A673 (cell line): ENCODE data around the gene ABI3. TPM values are rescaled to one million over a fixed set of nuclear protein-coding genes. Genes with fewer than 3 reads are reported as not detected.

ENCODE experiments used
- BruUV-seq: library from RNA; stranded (reverse); fragments of 400-500 nt; replicated peaks from 2 replicates; lab custom pipeline; 2021; lab: Mats Ljungman, UMichigan
- CTCF ChIA-PET: fragments of 300-600 bp; sonication (Branson Sonifier 250); formaldehyde crosslinking; loops from one replicate; lab custom pipeline; 2022; ENCODE audit warnings: antibody characterized with exemption; lab: Charles Lee
- POLR2A ChIA-PET: fragments of 300-600 bp; sonication (Branson Sonifier 250); formaldehyde crosslinking; loops from one replicate; lab custom pipeline; 2022; ENCODE audit warnings: antibody characterized with exemption; ENCODE audit not compliant: low non-redundant PET; lab: Charles Lee
- DNase-seq: peaks from one replicate; pipeline ENCODE4 v3.0.0-alpha.2; 2015; ENCODE audit warnings: low spot score
- H3K27ac ChIP-seq: fragments of 200-600 bp; sonication (generic); 2 replicates; pipeline ENCODE4 v1.5.1; 2016; ENCODE audit warnings: mixed run types, low read depth, mild to moderate bottlenecking, mixed read lengths, antibody characterized with exemption, low read length; ENCODE audit not compliant: poor library complexity, severe bottlenecking
- H3K27me3 ChIP-seq: fragments of 200-600 bp; sonication (generic); replicated peaks from 2 replicates; pipeline ENCODE4 v1.6.1; 2017; ENCODE audit warnings: mixed run types, low read depth, mild to moderate bottlenecking, mixed read lengths, antibody characterized with exemption, low read length; ENCODE audit not compliant: insufficient read depth, poor library complexity
- H3K36me3 ChIP-seq: fragments of 200-600 bp; sonication (generic); 2 replicates; pipeline ENCODE4 v1.6.1; 2016; ENCODE audit warnings: mixed run types, mild to moderate bottlenecking, mixed read lengths, antibody characterized with exemption, low read length; ENCODE audit not compliant: insufficient read depth, poor library complexity, severe bottlenecking
- H3K4me1 ChIP-seq: fragments of 200-600 bp; sonication (generic); 2 replicates; pipeline ENCODE4 v1.6.1; 2017; ENCODE audit warnings: mixed run types, mild to moderate bottlenecking, mixed read lengths, antibody characterized with exemption, low read length; ENCODE audit not compliant: insufficient read depth, poor library complexity, severe bottlenecking
- H3K4me3 ChIP-seq: fragments of 200-600 bp; sonication (generic); 2 replicates; pipeline ENCODE4 v1.5.1; 2016; ENCODE audit warnings: low read depth, mixed run types, mild to moderate bottlenecking, mixed read lengths, low read length; ENCODE audit not compliant: poor library complexity, severe bottlenecking
- H3K9me3 ChIP-seq: fragments of 200-600 bp; sonication (generic); 2 replicates; pipeline ENCODE4 v1.6.1; 2016; ENCODE audit warnings: mixed run types, low read depth, mild to moderate bottlenecking, mixed read lengths, antibody characterized with exemption, low read length; ENCODE audit not compliant: poor library complexity, severe bottlenecking
- EZH2 ChIP-seq: fragments of 200-600 bp; sonication (generic); IDR thresholded peaks from 2 replicates; pipeline ENCODE4 v1.6.1; 2017; ENCODE audit warnings: borderline replicate concordance, low read depth, mild to moderate bottlenecking, mixed read lengths, antibody characterized with exemption, low read length; ENCODE audit not compliant: poor library complexity, severe bottlenecking
- intact Hi-C: fragments of 100-400 bp; cut with micrococcal nuclease; formaldehyde crosslinking; loops from one replicate; pipeline ENCODE4 v1.10.0; 2022; ENCODE audit not compliant: unreplicated experiment
- total RNA-seq: library from RNA; stranded (reverse); gene quantifications from 2 replicates; pipeline ENCODE4 v1.2.3, GENCODE V29; 2021
- TF ChIP-seq, protein P1 (sequence below): fragments of 300-800, 200-600 bp; sonication (generic); conservative IDR thresholded peaks from 2 replicates; pipeline ENCODE4 v1.5.1; 2017; ENCODE audit warnings: low read depth, mild to moderate bottlenecking, antibody characterized with exemption, low read length, moderate library complexity, mixed read lengths

The ABI3 gene
- total RNA-seq, 1 experiment from 2014 or later = 9.7 TPM

- Histone ChIP-seq H3K27ac (peak overlapping the region; percentile 76), H3K4me3 (no peak overlapping the region), H3K9me3 (no peaks in the 10 kb centered on the region), H3K27me3 (no peaks in the 10 kb centered on the region), H3K4me1 (peaks cover 27% of the 10 kb centered on the region), H3K36me3 (no peaks in the 10 kb centered on the region)
- intact Hi-C loops = no loop called here
- BruUV-seq = no TSS peak
- ChIA-PET CTCF (no interaction called here), POLR2A (interaction anchor here (0.5 kb wide), 1 partner anchor 30 kb away, joined by 3 read pairs; no protein-coding TSS in a partner anchor)
- DNase-seq = no peak
- no peak for TF ChIP-seq EZH2
- TF ChIP-seq, protein P1, sequence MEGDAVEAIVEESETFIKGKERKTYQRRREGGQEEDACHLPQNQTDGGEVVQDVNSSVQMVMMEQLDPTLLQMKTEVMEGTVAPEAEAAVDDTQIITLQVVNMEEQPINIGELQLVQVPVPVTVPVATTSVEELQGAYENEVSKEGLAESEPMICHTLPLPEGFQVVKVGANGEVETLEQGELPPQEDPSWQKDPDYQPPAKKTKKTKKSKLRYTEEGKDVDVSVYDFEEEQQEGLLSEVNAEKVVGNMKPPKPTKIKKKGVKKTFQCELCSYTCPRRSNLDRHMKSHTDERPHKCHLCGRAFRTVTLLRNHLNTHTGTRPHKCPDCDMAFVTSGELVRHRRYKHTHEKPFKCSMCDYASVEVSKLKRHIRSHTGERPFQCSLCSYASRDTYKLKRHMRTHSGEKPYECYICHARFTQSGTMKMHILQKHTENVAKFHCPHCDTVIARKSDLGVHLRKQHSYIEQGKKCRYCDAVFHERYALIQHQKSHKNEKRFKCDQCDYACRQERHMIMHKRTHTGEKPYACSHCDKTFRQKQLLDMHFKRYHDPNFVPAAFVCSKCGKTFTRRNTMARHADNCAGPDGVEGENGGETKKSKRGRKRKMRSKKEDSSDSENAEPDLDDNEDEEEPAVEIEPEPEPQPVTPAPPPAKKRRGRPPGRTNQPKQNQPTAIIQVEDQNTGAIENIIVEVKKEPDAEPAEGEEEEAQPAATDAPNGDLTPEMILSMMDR = no peak
These were observed 1.4 kb upstream of the ABI3 start for GRCh38 chr17:49209061-49209571.

DNA sequence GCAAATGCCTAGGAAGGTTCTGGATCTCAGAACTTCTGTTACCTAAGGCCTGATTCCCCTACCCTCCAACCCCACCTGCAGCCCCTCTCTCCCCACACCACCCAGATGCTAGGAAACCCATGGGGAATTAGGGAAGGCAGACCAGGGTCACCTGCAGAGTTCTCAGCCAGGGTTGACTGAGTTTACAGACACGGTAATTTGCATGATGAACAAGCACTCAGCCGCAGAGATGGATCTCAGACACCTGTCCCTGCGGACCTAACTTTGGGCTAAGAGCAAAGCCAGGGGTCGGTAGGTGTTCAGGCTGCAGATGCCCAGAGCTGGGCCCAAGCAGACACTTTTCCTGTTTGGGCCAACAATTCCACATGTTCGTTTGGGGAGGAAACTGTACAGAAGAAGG lies 2.9 kb downstream of the ABI3 start:
- TF ChIP-seq, protein P1 = no peak
- TF ChIP-seq EZH2 = no peak
- intact Hi-C loops = no loop called here
- Histone ChIP-seq H3K27me3 (no peaks in the 10 kb centered on the region), H3K36me3 (peaks cover 5% of the 10 kb centered on the region), H3K27ac (no peak overlapping the region), H3K4me1 (peaks cover 23% of the 10 kb centered on the region), H3K9me3 (no peaks in the 10 kb centered on the region), H3K4me3 (no peak overlapping the region)
- no TSS peak for BruUV-seq
- POLR2A ChIA-PET = no interaction called here
- CTCF ChIA-PET = no interaction called here
- no peak for DNase-seq

DNA sequence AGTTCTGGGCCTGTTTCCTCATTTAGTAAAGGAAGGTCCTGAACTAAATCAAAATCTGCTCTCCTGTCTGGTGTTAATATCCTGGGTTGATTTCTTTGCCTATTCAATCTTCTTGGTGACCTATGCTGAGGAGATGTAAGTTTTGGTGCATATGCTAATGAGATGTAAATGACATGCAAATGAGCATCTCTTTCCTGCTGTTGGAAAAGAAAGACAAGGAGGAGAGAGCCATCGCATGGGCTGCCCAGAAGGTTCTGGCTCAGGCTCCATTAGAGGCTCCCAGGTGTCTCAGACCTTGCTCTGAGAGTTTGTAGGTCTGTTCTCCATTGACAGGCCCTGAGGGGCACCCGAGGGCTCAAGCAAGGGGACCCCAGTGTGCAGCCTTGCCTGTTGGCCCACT lies 3.3 kb downstream of the ABI3 start:
- H3K4me1 ChIP-seq = peaks cover 21% of the 10 kb centered on the region
- H3K9me3 ChIP-seq = no peaks in the 10 kb centered on the region

More for the DNA sequence above, 3.3 kb downstream of the ABI3 start:
- intact Hi-C loops = no loop called here
- no peak for DNase-seq
- Histone ChIP-seq H3K27me3 (no peaks in the 10 kb centered on the region), H3K36me3 (peaks cover 5% of the 10 kb centered on the region), H3K27ac (no peak overlapping the region), H3K4me3 (no peak overlapping the region)
- no TSS peak for BruUV-seq
- TF ChIP-seq EZH2 = no peak
- TF ChIP-seq, protein P1 = no peak
- CTCF ChIA-PET = no interaction called here
- POLR2A ChIA-PET = interaction anchor here (0.6 kb wide), 1 partner anchor 544 kb away, joined by 3 read pairs; no protein-coding TSS in a partner anchor
